Lung (tissue), 12 donors: ENCODE measurements around the gene SNX30. TPM values are rescaled to one million over a fixed set of nuclear protein-coding genes. Genes with fewer than 3 reads are reported as not detected.

Experiments used
- ATAC-seq: fragments of 200-7000 bp; cut with Tn5 transposase; one replicate; pipeline ENCODE4 v1.9.1; 2020; ENCODE audit warnings: moderate number of reproducible peaks; ENCODE audit not compliant: insufficient read depth, low FRiP score
- DNase-seq, 3 donors: peaks; one replicate each; pipeline ENCODE4 v3.0.0-alpha.2; 2013 to 2017
- H3K27ac ChIP-seq, 2 donors: one replicate each; pipeline ENCODE4 v1.5.1; 2013; ENCODE audit warnings: mild to moderate bottlenecking in 2 of 2, moderate library complexity in 2 of 2, control low read depth in 1 of 2, inconsistent platforms in 1 of 2, low read depth in 1 of 2, low read length in 1 of 2
- H3K27me3 ChIP-seq, 3 donors: one replicate each; pipeline ENCODE4 v1.5.1; 2013; ENCODE audit warnings: low read length in 2 of 3; ENCODE audit not compliant: control insufficient read depth in 3 of 3, insufficient read depth in 3 of 3
- H3K36me3 ChIP-seq, 4 donors: one replicate each; pipeline ENCODE4 v1.5.1; 2013; ENCODE audit warnings: low read length in 4 of 4, mild to moderate bottlenecking in 1 of 4, moderate library complexity in 1 of 4; ENCODE audit not compliant: control insufficient read depth in 4 of 4, insufficient read depth in 4 of 4
- H3K4me1 ChIP-seq, 5 donors: one replicate each; pipeline ENCODE4 v1.5.1; 2013; ENCODE audit warnings: low read length in 5 of 5, mild to moderate bottlenecking in 2 of 5, moderate library complexity in 1 of 5; ENCODE audit not compliant: control insufficient read depth in 5 of 5, insufficient read depth in 5 of 5
- H3K4me3 ChIP-seq: one replicate; pipeline ENCODE4 v1.5.1; 2013; ENCODE audit warnings: mild to moderate bottlenecking, control low read depth, moderate library complexity
- H3K9ac ChIP-seq, 2 donors: one replicate each; pipeline ENCODE4 v1.5.1; 2013; ENCODE audit warnings: low read length in 2 of 2, control low read depth in 1 of 2; ENCODE audit not compliant: insufficient read depth in 1 of 2
- H3K9me3 ChIP-seq, 4 donors: one replicate each; pipeline ENCODE4 v1.5.1; 2013; ENCODE audit warnings: low read length in 3 of 4, mild to moderate bottlenecking in 1 of 4, moderate library complexity in 1 of 4; ENCODE audit not compliant: control insufficient read depth in 4 of 4, insufficient read depth in 3 of 4
- CTCF ChIP-seq: IDR thresholded peaks from 2 replicates; pipeline ENCODE4 v1.5.1; 2012; ENCODE audit warnings: mild to moderate bottlenecking; ENCODE audit errors: control extremely low read depth, extremely low read depth
- WGBS, 2 donors: extraction: QIAGEN DNeasy Blood & Tissue Kit; methylation state at CpG; one replicate each; pipeline ENCODE4 v1.1.7; 2013; 5-methylcytosine and 5-hydroxymethylcytosine counted together
- polyA plus RNA-seq, 2 donors: library from polyadenylated mRNA; stranded (reverse); fragments of 200-250 nt; gene quantifications; one replicate each; pipeline ENCODE4 v1.2.1, GENCODE V29; 2013
- total RNA-seq, 2 donors: library from RNA; depleted of rRNA in 1 of 2; stranded (reverse); fragments of >200 nt in 1 of 2; gene quantifications; one replicate each; pipeline ENCODE4 v1.2.1, GENCODE V29; 2014 to 2021
- donor health status: control.
- donor health status: control.
- donor health status: Bipolar disorder and iron deficiency.
- donor health status: healthy.
- donor health status: DM: yes; HTN: yes; CAD: no.

Gene SNX30
- total and polyA plus RNA-seq, 4 donors, result 13.7 to 63.1 (median 35.8) TPM

- H3K27me3 ChIP-seq, result no peaks in the 10 kb centered on the region
- H3K9ac ChIP-seq, result no peak overlapping the region
- ATAC-seq, result no peak
- H3K9me3 ChIP-seq, result peaks cover 0 to 3% (median 0%) of the 10 kb centered on the region in 4 donors
- WGBS, 2 donors, result 85 to 92% methylated on average over 12 of the region's 12 CpGs
- no peak overlapping the region for H3K4me3 ChIP-seq
- TF ChIP-seq CTCF, result no peak
- no peak for DNase-seq
- peaks cover 0 to 3% (median under 1%) of the 10 kb centered on the region in 4 donors for H3K36me3 ChIP-seq
- peaks cover 0 to 7% (median 4%) of the 10 kb centered on the region in 5 donors for H3K4me1 ChIP-seq
- H3K27ac ChIP-seq, result no peak overlapping the region
Observed at GRCh38 chr9:112761912-112762655, 11.5 kb downstream of the SNX30 start.

- no peak for DNase-seq
- Histone ChIP-seq H3K9ac (no peak overlapping the region), H3K4me1 (peaks cover 0 to 7% (median 0%) of the 10 kb centered on the region in 5 donors), H3K4me3 (no peak overlapping the region), H3K27me3 (no peaks in the 10 kb centered on the region), H3K9me3 (peaks cover 0 to 3% (median 0%) of the 10 kb centered on the region in 4 donors), H3K27ac (no peak overlapping the region), H3K36me3 (peaks cover 0 to 3% (median under 1%) of the 10 kb centered on the region in 4 donors)
- WGBS, 2 donors, result 97 to 98% methylated on average over 12 to 13 of the region's 13 CpGs
- no peak for ATAC-seq
- no peak for TF ChIP-seq CTCF
Observed at GRCh38 chr9:112762726-112763518, 12.4 kb downstream of the SNX30 start.

- no peak for TF ChIP-seq CTCF
- 82% methylated on average over 5 of the region's 5 CpGs for WGBS, 2 donors
- Histone ChIP-seq H3K9me3 (peaks cover 0 to 3% (median 0%) of the 10 kb centered on the region in 4 donors), H3K27me3 (no peaks in the 10 kb centered on the region), H3K4me1 (peaks cover 0 to 12% (median 0%) of the 10 kb centered on the region in 5 donors), H3K4me3 (no peak overlapping the region), H3K36me3 (peaks cover 0 to 3% (median 0%) of the 10 kb centered on the region in 4 donors), H3K27ac (no peak overlapping the region), H3K9ac (no peak overlapping the region)
- DNase-seq, result no peak
- ATAC-seq, result no peak
Observed at GRCh38 chr9:112764344-112764743, 13.8 kb downstream of the SNX30 start.
